ENCODE data around the gene NEO1. TPM values are rescaled to one million over a fixed set of nuclear protein-coding genes. Genes with fewer than 3 reads are reported as not detected.

The NEO1 gene
- polyA plus RNA-seq, 2 of the 4 experiments (the other 2 are of a cell fraction): 29.1 to 30.3 TPM

GRCh38 chr15:73293773-73294172 is 241.5 kb downstream of the NEO1 start:
- FAIRE-seq (no peak), DNase-seq (ENCODE audit: low read depth in 1 of 2, low spot score in 1 of 2) (no peak), ATAC-seq (no peak)
- Histone ChIP-seq H3K4me2 (no peak overlapping the region), H3K4me3 (no peak overlapping the region), H3K9me3 (no peaks in the 10 kb centered on the region), H3K27ac (no peak overlapping the region), H3K4me1 (no peaks in the 10 kb centered on the region)
- TF ChIP-seq EHMT2 (IDR thresholded peaks at IDR 0.05; ENCODE audit: low read depth) (no peak), SREBF2 (IDR thresholded peaks at IDR 0.05) (no peak), MAZ (IDR thresholded peaks at IDR 0.05; ENCODE audit: borderline replicate concordance, low read depth, low read length) (no peak), ZNF302 (CRISPR knock-in tag; IDR thresholded peaks at IDR 0.05) (no peak), CEBPB (IDR thresholded peaks at IDR 0.05) (no peak), SMC3 (IDR thresholded peaks at IDR 0.05) (no peak), FOSB (CRISPR knock-in tag; IDR thresholded peaks at IDR 0.05) (no peak), MAX (IDR thresholded peaks at IDR 0.05) (no peak), ZSCAN20 (CRISPR knock-in tag; IDR thresholded peaks at IDR 0.05) (no peak), CHD4 (IDR thresholded peaks at IDR 0.05; ENCODE audit: borderline replicate concordance) (no peak), TFCP2L1 (CRISPR knock-in tag; IDR thresholded peaks at IDR 0.05) (no peak), FOSL2 (IDR thresholded peaks at IDR 0.05) (no peak), FOSL2 (CRISPR knock-in tag; IDR thresholded peaks at IDR 0.05) (no peak), RCOR1 (IDR thresholded peaks at IDR 0.05; ENCODE audit: low read depth, low read length) (no peak), EP300 (IDR thresholded peaks at IDR 0.05) (no peak), ZFP36 (IDR thresholded peaks at IDR 0.05; ENCODE audit: borderline replicate concordance, partially characterized antibody) (no peak), ELK1 (IDR thresholded peaks at IDR 0.05; ENCODE audit: low read depth, low read length) (no peak), NPAS2 (CRISPR knock-in tag; IDR thresholded peaks at IDR 0.05; ENCODE audit: borderline replicate concordance) (no peak), HMGXB4 (CRISPR knock-in tag; IDR thresholded peaks at IDR 0.05; ENCODE audit: borderline replicate concordance) (no peak)
- ChIA-PET CTCF (no interaction called here), POLR2A (no interaction called here)
- 63% methylated on average over 4 of the region's 4 CpGs for WGBS (ENCODE audit: missing lambda C conversion rate)

GRCh38 chr15:73295630-73296286 is 243.5 kb downstream of the NEO1 start:
- H3K9me3 ChIP-seq: no peaks in the 10 kb centered on the region
- CTCF ChIA-PET: interaction anchor here (0.6 to 4.5 kb wide), 8 partner anchors 9 to 413 kb away, joined by 3 to 37 read pairs (median 4); no protein-coding TSS in a partner anchor
- TF ChIP-seq GATA3 (IDR thresholded peaks at IDR 0.05; ENCODE audit: borderline replicate concordance) (no peak), JUNB (IDR thresholded peaks at IDR 0.05) (no peak), RFX5 (IDR thresholded peaks at IDR 0.05) (no peak), FOSL2 (IDR thresholded peaks at IDR 0.05) (no peak), FOSL2 (CRISPR knock-in tag; IDR thresholded peaks at IDR 0.05) (no peak), RARB (CRISPR knock-in tag; IDR thresholded peaks at IDR 0.05) (no peak), JUN (IDR thresholded peaks at IDR 0.05) (no peak), NFE2L2 (conservative IDR thresholded peaks at IDR 0.05; ENCODE audit: low read length) (no peak), CBX2 (IDR thresholded peaks at IDR 0.05; ENCODE audit: borderline replicate concordance, low read depth) (no peak), SREBF2 (IDR thresholded peaks at IDR 0.05) (no peak)
- POLR2A ChIA-PET: no interaction called here
- FAIRE-seq (no peak), ATAC-seq (0 out of 6 replicates have a peak, but pooled peaks of 1 of the 2 experiments have one; percentile 33), DNase-seq (ENCODE audit: low read depth in 1 of 2, low spot score in 1 of 2) (no peak)
- H3K4me1 ChIP-seq: no peaks in the 10 kb centered on the region
- no peak overlapping the region for H3K27ac ChIP-seq
- no peak overlapping the region for H3K4me3 ChIP-seq
- no peak overlapping the region for H3K4me2 ChIP-seq
- WGBS (ENCODE audit: missing lambda C conversion rate): 79% methylated on average over 6 of the region's 6 CpGs
